Stomach (tissue), 4 donors: ENCODE measurements around the gene GRIK2.

Experiments
- CTCF ChIP-seq, 7 experiments: fragments of 450-650 bp in 4 of 7; fragments of 200-600 bp in 3 of 7; sonication (generic) in 3 of 7; IDR thresholded peaks; one replicate each; pipeline ENCODE4 v1.5.1; 2016 to 2019; ENCODE audit warnings: antibody characterized with exemption in 7 of 7, control low read depth in 2 of 7, mild to moderate bottlenecking in 1 of 7
- POLR2A ChIP-seq, 4 donors: fragments of 450-650 bp; IDR thresholded peaks; one replicate each; pipeline ENCODE4 v1.6.1; 2016; ENCODE audit warnings: antibody characterized with exemption in 4 of 4, control low read depth in 2 of 4, mild to moderate bottlenecking in 1 of 4, moderate library complexity in 1 of 4

GRCh38 chr6:101352316-101352715 is 41.2 kb upstream of the GRIK2 start:
- TF ChIP-seq CTCF (IDR thresholded peaks at IDR 0.05) (no peak), POLR2A (IDR thresholded peaks at IDR 0.05) (no peak)
